HG02588 (cell line): ENCODE results near the gene OCEL1.
"Not testable (repeated sequence)": the region's sequence is repeated elsewhere in the genome, so short reads cannot be mapped to it uniquely, and the experiment has no call there.

Experiments
- ATAC-seq: cut with Tn5 transposase; IDR thresholded peaks from one replicate; pipeline ENCODE4 v1.9.1; 2021; ENCODE audit warnings: mild to moderate bottlenecking, moderate library complexity; ENCODE audit not compliant: unreplicated experiment

Gene OCEL1, protein sequence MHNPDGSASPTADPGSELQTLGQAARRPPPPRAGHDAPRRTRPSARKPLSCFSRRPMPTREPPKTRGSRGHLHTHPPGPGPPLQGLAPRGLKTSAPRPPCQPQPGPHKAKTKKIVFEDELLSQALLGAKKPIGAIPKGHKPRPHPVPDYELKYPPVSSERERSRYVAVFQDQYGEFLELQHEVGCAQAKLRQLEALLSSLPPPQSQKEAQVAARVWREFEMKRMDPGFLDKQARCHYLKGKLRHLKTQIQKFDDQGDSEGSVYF

DNA sequence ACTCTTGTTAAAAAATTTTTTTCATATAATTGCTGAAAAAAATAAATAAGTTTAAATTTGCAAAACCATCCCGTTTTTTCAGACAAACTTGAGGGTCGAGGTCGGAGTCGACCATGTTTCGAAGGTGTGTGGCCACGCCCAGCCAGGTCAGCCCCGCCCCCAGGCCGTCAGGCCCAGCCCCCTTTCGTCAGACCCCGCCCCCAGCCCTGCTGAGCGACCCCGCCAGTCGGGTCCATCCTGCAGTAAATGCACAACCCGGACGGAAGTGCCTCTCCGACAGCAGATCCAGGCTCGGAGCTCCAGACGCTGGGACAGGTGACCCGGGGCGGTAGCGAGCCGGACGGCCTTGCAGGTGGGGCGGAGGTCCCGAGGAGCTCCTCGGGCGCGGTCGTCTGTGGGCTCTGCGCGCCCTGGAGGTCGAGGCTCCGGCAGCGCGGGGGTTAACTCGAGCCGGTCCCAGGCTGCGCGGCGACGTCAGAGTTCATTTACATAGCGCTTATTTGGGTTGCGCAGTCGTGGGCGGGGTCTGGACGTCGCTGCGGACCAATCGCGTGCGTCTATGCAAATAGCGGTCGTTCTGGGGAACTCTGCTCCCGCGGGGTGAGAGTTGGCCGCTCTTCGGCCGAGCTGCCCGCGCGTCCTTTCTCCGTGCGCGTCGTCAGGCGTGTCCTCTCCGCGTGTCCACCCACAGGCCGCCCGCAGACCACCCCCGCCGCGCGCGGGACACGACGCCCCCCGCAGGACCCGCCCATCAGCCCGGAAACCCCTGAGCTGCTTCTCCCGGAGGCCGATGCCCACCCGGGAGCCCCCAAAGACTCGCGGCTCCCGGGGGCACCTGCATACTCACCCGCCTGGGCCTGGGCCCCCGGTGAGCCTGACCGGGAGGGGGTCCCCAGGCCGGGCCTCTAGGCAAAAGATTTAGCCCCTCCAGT is at the start of gene OCEL1:
OCEL1 (plus strand) TSS at position 225 of the 932 bp plus-strand sequence; CDS start at position 247, 22 bp downstream.
- ATAC-seq, result peak; percentile 87

DNA sequence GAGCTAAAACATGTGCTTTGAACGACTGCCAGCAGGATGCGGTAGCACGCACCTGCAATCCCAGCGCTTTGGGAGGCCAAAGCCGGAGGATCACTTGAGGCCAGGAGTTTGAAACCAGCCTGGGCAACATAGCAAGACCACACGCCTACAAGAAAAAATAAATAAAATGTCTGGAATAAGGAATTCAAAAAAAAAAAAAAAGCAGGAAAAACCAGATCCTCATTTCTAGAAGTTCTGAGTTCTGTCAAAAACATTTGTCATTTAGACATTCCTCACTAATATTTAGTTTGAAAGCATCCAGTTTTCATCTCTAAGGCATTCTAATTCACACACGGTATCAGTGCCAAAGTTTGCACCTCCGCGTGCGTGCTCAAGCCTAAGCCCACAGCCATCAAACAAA is 47.7 kb upstream of the OCEL1 start:
- ATAC-seq, result no peak

DNA sequence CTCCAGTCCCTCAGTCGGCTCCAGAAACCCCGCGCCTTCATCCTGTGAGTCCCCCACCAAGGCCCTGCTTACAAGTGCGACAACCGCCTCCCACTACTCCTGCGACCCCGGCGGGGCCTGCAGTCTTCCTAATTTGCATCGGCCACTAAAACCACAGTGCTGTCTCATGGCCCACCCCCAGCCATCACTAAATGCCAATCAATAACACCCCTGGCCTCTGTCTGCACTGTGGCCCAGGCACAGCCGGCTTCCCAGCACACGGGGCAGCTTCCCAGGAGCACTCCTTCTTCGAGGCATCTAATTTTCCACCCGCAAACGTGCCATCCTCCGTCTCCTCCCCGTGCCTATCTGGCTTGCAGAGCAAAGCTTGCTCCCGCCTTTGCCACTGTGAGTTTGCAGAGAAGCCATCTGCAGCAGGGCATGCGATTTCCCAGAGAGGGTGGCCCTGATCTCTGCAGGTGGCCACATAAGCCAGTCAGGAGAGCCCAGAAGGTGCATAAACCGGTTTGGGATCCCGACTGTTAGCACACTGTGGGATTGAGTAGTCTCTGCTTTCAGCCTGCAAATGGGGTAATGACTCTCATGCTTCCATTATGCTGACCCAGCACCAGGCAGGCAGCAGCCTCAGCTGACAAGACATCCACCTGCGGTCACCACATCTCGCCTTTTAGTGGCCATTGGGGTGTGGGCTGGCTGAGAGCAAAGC is 44.9 kb upstream of the OCEL1 start:
- no peak for ATAC-seq

DNA sequence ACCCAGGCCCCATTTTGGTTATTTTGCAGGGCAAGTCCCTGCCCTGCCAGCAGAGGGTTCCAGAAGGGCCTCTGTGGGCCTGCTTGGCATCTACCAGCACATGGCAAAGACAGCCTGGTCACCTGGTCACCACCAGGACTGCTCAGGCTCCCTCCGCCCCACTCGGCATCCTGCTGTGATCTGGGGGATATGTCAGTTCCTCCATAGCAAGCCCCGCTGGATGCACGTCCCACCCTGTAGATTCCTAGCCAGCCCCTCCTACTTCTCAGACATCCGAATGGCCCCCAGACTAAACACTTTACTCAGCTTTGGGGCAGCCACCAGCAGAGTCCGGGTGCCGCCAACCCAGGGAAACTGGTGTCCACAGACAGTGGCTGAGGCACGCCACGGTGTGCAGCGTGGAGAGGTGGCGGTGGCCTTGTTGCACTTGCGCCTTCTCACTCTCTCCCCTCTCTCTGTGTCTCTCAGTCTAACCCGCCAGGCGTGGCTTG is 42.7 kb upstream of the OCEL1 start:
- ATAC-seq, result no peak

DNA sequence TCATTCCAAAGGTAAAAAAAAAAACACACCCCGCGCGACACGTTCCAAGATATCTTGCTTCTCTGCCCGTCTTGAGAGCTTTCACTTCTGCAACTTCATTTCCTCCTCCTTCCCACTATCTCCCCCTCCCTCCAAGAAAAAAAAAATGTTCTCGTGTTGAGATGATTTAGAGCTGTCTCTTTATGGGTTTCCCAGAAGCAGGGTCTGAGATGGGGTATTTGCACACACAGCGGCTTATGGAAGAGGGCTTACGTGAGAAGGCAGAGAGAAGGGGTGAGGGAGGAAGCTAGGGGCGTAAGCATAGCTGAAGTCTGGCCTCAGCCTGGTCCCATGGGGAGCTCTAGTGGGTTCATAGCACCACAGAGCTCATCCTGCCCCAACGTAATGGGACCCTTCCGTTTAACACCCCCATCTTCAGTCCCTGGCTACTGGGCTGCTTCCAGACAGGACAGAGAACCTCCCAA is 42.1 kb upstream of the OCEL1 start:
- ATAC-seq, result no peak

DNA sequence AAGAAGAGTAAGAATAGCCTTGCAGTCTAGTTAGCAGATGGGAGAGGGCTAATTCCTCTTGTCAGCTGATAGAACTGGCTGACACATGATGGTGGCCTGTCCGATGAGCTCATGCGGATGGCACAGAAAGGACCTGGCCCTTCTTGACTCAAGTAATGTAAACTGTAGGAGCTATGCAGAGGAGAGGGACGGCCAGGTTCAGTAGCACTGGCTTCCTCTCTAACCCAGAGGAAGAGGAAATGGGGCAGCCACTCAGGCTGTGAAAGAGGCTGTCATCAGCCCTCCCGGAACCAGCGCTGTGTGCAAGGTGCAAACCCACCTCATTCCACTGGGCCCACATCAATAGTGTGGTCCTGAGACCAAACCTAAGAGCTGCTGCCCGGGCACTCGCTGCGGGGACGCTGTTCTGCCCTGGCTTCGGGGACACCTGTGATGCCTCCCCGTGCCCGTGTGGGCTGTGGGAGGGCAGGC is 41.6 kb upstream of the OCEL1 start:
- no peak for ATAC-seq

DNA sequence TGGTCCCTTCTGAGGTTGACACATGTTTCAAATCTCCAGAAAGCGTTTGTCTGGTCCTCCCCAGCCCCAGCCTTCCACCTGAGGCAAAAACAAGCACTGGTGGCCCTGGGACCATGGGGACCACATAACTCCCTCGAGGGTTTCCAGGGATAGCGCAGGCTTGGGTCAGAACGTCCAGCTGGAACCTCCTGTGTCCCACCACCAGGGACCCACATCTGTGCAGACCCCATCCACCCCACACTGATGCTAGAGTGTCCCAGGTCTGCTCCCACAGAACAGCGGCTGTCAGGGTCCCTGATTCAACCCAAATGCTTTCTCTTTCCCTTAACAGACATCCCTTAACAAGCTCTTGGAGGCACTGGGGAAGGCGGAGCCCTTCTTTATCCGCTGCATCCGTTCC is 40.4 kb upstream of the OCEL1 start:
- no peak for ATAC-seq

DNA sequence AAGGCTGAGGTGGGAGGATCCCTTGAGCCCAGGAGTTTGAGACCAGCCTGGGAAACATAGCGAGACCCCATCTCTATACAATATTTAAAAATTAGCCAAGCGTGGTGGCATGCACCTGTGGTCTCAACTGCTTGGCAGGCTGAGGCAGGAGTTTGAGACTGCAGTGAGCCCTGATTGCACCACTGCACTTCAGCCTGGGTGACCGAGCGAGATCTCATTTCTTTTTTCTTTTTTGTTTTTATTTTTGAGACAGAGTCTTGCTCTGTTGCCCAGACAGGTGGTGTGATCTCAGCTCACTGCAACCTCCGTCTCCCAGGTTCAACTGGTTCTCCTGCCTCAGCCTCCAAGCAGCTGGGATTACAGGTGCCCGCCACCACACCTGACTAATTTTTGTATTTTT is 34.3 kb upstream of the OCEL1 start:
- not testable (repeated sequence) for ATAC-seq

DNA sequence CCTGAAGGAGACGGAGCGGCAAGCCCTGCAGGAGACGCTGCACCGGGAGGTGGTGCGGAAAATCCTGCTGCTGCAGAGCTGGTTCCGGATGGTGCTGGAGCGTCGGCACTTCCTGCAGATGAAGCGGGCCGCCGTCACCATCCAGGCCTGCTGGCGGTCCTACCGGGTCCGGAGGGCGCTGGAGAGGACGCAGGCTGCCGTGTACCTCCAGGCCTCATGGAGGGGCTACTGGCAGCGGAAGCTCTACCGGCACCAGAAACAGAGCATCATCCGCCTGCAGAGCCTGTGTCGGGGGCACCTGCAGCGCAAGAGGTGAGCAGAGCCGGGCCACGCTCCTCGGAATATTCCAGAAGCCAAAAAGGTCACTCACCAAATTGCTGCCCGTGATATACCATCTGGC is 33.3 kb upstream of the OCEL1 start:
- no peak for ATAC-seq

DNA sequence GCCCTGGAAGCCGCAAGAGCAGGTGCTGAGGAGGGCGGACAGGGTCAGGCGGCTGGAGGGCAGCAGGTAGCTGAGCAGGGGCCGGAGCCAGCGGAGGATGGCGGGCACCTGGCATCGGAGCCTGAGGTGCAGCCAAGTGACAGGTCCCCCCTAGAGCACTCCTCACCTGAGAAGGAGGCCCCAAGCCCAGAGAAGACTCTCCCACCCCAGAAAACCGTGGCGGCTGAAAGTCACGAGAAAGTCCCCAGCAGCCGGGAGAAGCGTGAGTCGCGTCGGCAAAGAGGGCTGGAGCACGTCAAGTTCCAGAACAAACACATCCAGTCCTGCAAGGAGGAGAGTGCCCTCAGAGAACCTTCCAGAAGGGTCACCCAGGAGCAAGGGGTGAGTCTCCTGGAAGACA is 31.4 kb upstream of the OCEL1 start:
- ATAC-seq, result no peak

DNA sequence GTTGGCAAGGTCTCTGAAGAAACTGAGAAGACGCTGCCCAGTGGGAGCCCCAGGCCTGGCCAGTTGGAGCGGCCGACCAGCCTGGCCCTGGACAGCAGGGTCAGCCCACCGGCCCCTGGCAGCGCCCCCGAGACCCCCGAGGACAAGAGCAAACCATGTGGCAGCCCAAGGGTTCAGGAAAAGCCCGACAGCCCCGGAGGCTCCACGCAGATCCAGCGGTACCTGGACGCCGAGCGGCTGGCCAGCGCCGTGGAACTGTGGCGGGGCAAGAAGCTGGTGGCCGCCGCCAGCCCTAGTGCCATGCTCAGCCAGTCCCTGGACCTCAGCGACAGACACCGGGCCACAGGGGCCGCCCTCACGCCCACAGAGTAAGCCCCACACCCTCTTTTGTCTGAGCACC is 30.9 kb upstream of the OCEL1 start:
- no peak for ATAC-seq

DNA sequence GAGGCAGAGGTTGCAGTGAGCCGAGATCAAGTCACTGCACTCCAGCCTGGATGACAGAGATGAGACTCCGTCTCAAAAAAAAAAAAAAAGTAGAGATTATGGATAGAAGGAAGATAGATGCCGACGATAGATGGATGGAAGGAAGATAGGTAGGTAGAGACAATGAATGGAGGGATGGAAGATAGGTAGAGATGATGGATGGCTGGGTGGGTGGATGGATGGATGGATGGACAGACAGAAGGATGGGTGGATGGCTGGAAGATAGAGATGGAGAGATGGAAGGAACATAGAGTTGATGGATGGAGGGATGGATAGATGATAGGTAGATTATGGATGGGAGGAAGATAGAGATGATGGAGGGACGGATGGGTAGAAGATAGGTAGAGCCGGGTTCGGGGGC is 29.4 kb upstream of the OCEL1 start:
- ATAC-seq, result no peak

DNA sequence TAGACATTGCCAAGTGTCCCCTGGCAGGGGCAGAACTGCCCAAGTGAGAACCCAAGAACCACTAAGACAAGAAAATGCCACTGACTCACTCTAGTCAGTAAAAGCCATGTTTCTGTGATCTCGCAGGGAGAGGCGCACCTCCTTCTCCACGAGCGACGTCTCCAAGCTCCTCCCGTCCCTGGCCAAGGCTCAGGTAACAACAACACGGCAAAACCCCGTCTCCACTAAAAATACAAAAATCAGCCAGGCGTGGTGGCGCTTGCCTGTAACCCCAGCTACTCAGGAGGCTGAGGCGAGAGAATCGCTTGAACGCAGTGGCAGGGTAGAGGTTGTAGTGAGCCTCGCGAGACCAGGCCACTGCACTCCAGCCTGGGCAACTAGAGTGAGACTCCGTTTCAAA is 28.4 kb upstream of the OCEL1 start:
- ATAC-seq, result no peak

DNA sequence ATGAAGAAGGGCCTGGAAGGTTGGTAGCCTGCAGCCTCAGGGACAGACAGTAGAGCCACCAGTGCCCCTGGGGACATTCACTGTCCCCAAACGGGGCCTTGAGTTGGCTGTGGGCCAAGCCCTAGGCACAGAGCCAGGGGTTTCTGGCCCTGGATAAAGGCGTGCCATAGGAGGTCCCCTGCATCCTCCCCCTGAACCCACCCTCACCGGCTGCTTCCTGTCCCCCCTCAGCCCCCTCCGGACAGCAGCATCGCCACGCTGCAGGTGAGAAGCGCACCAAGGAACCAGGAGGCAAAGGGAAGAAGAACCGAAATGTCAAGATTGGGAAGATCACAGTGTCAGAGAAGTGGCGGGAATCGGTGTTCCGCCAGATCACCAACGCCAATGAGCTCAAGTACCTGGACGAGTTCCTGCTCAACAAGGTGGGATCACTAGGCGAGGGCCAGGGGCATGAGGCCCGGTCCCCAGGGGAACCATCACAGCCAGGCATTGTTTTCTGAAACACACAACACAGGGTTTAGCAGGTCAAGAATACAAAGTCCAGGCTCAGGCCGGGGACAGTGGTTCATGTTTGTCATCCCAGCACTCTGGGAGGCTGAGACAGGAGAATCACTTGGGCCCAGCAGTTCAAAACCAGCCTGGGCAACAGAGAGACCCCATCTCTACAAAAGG is 25.5 kb upstream of the OCEL1 start:
- ATAC-seq, result no peak

DNA sequence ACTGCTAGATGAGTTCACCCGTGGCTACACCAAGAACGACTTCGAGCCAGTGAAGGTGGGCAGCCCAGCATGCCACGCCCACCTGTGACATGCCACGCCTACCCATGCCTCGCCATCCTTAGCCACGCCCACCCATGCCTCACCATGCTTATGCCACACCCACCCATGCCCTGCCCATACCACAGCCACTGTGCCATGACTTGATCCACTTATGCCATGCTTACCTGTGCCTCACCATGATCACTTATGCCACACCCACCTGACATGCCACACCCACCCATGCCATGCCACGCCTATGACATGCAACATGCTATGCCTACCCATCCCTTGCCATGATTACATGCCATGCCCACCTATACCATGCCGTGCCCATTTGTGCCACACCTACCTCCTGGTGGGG is 23.8 kb upstream of the OCEL1 start:
- ATAC-seq, result no peak

DNA sequence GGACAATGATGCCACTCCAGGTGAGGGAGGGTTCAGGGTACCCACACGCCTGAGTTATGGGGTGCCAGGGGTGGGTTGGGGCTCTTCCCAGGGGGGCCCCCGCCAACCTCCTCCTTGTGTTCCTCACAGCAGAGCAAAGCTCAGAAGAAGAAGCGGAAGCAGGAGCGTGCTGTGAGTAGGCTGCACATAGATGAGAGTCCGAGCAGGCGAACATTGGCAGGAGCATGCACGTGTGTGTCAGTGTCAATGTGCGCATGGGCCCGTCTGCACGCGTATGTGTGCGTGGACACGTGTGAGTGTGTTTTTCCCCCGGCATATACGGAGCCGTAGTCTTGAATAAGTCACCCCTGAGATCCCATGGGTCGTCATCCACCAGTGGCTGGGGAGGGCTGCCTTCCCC is 23.3 kb upstream of the OCEL1 start:
- no peak for ATAC-seq

DNA sequence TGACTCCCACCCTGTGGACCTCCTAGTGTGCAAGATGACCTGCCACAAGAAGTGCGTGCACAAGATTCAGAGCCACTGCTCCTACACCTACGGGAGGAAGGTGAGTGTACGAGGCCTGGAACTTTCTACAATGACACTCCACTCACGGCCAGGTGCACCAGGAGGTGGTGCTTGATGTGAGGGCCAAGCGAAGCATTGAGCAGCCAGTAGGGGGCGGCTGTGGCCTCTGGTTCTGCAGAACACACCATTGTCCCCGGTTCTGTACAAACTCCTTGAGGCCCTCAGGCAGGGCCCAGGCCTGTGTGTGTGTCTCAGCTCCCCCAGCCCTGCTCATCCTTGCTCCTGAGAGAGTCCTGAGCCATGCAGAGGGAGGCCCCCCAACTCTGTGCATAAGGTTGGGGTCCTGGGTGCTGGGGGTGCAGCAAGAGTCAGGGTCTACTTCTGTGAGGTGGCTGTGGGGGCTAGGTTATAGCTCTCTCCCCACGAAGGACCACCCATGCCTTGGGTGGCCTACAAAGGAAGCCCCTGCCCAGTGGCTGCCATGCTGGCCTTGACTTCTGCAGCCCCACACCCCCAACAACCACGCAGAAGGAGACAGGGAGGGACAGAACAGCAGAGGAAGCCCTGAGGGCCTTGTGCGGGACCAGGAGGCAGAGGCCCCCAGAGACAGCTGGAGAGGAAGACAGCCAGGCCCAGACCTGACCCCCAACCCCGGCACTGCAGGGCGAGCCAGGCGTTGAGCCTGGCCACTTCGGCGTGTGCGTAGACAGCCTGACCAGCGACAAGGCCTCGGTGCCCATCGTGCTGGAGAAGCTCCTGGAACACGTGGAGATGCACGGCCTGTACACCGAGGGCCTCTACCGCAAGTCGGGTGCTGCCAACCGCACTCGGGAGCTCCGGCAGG is 20.5 kb upstream of the OCEL1 start:
- ATAC-seq, result no peak

DNA sequence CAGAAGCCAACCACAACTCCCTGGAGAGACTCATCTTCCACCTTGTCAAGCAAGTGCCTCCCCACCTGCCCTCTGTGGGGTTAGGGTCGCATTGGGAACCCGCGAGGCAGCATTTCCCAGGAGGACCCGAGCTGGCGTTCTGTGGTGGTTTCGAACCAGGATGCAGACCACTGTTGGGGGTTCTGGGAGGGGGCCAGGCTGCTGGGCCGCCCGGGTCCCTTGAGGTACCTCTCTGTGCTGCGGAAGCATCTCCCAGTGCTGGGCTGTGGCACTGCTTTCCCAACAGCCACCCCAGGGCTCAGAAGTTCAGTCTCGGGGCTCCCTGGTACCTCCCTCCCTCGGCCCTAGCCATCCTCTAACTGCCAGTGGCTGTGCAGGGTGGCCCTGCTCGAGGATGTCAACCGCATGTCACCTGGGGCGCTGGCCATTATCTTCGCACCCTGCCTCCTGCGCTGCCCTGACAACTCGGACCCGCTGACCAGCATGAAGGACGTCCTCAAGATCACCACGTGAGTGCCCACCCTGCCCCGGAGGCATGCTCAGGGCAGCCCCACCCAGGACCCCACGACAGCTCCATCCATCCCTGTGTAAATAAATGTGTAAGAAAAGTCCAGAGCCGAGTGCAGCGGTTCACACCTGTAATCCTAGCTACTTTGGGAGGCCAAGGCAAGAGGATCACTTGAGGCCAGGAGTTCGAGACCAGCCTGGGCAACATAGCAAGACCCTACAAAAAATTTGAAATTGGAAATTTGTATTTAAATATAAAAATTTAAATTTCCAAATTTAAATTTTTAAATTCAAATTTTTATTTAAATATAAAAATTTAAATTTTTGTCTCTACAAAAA is 19.1 kb upstream of the OCEL1 start:
- no peak for ATAC-seq
